ENCODE measurements around the gene WDHD1.

The WDHD1 gene

DNA sequence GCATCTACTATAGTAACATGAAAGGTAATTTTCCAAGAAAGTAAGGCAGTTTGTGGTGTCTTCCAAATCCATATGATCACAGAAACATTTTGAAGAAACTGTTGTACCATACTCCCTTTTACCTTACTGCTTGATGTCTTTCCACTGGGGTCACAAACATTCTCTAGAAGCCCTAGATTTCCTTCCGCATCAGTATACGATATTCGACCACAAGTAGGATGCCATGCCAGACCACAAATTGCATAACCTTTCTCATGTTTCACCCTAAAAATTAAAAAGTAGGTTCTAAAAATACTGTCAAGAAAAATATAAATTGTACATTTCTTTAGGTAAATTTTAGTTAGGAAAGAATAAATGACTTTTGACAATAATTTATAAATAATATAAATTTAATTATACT, 26.5 kb downstream of the WDHD1 start:
- no peak for DNase-seq (ENCODE audit: low read depth)
- H3K4me3 ChIP-seq (ENCODE audit: low read depth, low read length): no peak overlapping the region
- TF ChIP-seq, protein P1, sequence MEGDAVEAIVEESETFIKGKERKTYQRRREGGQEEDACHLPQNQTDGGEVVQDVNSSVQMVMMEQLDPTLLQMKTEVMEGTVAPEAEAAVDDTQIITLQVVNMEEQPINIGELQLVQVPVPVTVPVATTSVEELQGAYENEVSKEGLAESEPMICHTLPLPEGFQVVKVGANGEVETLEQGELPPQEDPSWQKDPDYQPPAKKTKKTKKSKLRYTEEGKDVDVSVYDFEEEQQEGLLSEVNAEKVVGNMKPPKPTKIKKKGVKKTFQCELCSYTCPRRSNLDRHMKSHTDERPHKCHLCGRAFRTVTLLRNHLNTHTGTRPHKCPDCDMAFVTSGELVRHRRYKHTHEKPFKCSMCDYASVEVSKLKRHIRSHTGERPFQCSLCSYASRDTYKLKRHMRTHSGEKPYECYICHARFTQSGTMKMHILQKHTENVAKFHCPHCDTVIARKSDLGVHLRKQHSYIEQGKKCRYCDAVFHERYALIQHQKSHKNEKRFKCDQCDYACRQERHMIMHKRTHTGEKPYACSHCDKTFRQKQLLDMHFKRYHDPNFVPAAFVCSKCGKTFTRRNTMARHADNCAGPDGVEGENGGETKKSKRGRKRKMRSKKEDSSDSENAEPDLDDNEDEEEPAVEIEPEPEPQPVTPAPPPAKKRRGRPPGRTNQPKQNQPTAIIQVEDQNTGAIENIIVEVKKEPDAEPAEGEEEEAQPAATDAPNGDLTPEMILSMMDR (IDR thresholded peaks at IDR 0.05; ENCODE audit: low read depth, low read length, missing control alignments): no peak

DNA sequence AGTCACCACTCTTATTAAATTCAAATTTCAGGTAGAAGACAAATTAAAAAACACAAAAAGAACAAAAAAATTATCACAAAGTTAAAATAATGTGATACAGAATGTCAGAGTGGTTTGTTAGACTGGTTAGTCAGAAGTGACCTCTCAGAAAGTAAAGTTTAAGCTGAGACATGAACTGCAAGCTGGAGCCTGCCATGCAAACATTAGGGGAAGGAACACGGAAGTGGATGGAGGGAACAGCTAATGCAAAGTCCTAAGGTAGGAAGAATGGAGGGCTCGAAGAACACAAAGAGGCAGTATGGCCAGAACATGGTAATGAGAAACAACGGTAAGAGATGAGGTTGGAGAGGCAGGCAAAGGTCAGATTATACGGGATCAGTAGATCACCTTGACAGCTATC, 41.7 kb downstream of the WDHD1 start:
- H3K4me3 ChIP-seq (ENCODE audit: low read depth, low read length): no peak overlapping the region
- DNase-seq (ENCODE audit: low read depth): no peak
- TF ChIP-seq, protein P1 (IDR thresholded peaks at IDR 0.05; ENCODE audit: low read depth, low read length, missing control alignments): no peak

DNA sequence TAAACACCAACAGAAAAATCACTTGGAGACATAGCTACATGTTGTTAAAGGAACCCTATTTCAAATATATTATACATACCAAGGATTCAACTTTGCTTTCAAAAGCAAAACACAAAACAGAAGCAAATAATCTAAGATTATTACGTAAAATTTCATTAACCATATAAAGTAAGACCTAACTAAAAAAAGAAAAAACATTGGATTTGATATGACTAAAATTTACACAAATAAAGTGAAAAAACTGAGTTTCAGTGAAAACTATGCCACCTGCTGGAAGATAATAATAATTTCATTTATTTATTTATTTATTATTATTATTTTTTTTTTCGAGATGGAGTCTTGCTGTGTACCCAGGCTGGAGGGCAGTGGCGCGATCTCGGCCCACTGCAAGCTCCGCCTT, 45.2 kb downstream of the WDHD1 start:
- TF ChIP-seq, protein P1 (IDR thresholded peaks at IDR 0.05; ENCODE audit: low read depth, low read length, missing control alignments): no peak
- DNase-seq (ENCODE audit: low read depth): no peak
- H3K4me3 ChIP-seq (ENCODE audit: low read depth, low read length): no peak overlapping the region

DNA sequence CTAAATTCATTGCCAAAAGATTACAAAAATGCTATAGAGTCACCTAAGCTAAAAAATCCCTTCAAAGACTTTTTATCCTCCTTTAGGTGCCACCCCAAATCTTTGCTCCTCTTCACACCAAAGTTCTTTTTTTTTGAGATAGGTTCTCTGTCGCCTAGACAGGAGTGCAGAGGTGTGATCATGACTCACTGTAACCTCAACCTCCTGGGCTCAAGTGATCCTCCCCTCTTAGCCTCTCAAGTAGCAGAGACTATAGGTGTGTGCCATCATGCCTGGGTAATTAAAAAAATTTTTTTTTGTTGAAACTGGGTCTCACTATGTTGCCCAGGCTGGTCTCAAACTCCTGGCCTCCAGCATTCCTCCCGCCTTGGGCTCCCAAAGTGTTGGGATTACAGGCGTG, 47.9 kb downstream of the WDHD1 start:
- TF ChIP-seq, protein P1 (IDR thresholded peaks at IDR 0.05; ENCODE audit: low read depth, low read length, missing control alignments): no peak
- DNase-seq (ENCODE audit: low read depth): no peak
- no peak overlapping the region for H3K4me3 ChIP-seq (ENCODE audit: low read depth, low read length)

DNA sequence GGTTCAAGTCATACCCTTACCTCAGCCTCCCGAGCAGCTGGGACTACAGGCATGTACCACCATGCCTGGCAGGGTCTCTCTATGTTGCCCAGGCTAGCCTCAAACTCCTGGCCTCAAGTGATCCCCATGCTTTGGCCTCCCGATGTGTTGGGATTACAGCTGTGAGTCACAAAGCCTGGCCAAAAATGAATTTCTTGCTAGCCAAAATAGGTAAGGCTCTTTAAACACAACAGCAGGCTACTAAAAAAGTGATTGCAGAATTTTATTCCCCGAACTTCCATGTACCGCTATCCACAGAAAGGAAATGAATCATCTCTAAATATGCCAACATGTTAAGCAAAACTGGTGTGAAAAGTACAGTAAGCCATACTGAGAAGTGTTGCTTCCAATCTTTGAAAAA, 50.6 kb downstream of the WDHD1 start:
- DNase-seq (ENCODE audit: low read depth): no peak
- no peak overlapping the region for H3K4me3 ChIP-seq (ENCODE audit: low read depth, low read length)
- TF ChIP-seq, protein P1 (IDR thresholded peaks at IDR 0.05; ENCODE audit: low read depth, low read length, missing control alignments): no peak

DNA sequence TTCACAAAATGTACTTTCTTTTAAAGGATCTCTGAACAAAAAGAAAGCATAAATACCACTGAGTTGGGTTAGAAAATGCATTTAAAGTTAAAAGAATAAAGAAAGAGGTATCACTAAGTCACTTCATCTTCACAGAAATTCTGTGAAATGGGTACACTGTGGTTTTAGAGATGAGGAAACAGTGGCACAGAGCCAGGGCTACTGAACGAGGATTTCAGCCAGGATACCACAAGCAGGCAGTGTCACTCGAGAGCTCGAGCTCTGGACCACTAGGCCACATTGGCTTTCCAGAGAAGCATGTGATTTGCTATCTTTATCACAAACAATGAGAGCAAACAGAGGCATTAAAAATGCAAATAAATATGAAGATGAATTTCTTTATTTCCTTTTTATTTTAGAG, 51.0 kb downstream of the WDHD1 start:
- no peak overlapping the region for H3K4me3 ChIP-seq (ENCODE audit: low read depth, low read length)
- TF ChIP-seq, protein P1 (IDR thresholded peaks at IDR 0.05; ENCODE audit: low read depth, low read length, missing control alignments): no peak
- no peak for DNase-seq (ENCODE audit: low read depth)

DNA sequence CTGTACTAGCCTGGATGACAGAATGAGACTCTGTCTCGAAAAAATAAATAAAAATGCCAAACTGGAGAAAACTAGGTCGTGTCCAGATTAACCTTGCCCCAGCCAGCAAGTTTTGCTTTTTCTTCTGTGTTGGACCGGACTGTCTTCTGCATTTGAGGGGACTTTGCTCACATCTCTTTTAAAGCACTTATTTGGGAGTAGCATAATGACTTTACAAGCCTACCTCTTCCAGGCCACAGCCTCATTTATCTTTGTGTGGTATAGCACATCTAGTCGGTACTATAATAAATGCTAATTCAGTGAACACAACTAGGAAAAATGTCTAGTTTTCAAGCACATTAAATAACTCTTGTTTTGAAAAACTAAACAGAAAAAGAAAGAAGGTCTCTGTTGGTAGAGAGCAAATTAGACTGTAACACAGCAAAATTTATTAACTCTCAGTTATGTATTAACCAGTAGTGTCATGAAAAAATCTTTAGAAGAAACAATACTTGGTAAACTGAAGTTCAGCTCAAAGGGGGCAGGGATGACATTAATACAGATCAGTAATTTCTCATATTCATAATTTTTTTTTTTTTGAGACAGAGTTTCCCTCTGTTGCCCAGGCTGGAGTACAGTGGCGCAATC, 52.0 kb downstream of the WDHD1 start:
- H3K4me3 ChIP-seq (ENCODE audit: low read depth, low read length): no peak overlapping the region
- DNase-seq (ENCODE audit: low read depth): no peak
- TF ChIP-seq, protein P1 (IDR thresholded peaks at IDR 0.05; ENCODE audit: low read depth, low read length, missing control alignments): no peak
